DND-41 (cell line): ENCODE data around the gene PTPRG.

Source experiments
- ATAC-seq: fragments of 200-7000 bp; cut with Tn5 transposase; 3 replicates; pipeline ENCODE4 v1.9.1; 2021; ENCODE audit warnings: low read depth; ENCODE audit not compliant: insufficient read depth
- DNase-seq: peaks from one replicate; pipeline ENCODE4 v3.0.0-alpha.2; 2020
- H2AFZ ChIP-seq: 2 replicates; pipeline ENCODE4 v1.6.0; 2012; ENCODE audit warnings: low read depth, low read length
- H3K27ac ChIP-seq: 2 replicates; pipeline ENCODE4 v1.5.1; 2012; ENCODE audit warnings: low read length, inconsistent platforms
- H3K27me3 ChIP-seq: fragments of 200-600 bp; sonication (generic); 2 replicates; pipeline ENCODE4 v1.6.0; 2012; ENCODE audit warnings: low read length, mild to moderate bottlenecking, inconsistent platforms; ENCODE audit not compliant: insufficient read depth, poor library complexity
- H3K36me3 ChIP-seq: 2 replicates; pipeline ENCODE4 v1.5.1; 2012; ENCODE audit warnings: low read length, inconsistent platforms; ENCODE audit not compliant: insufficient read depth
- H3K4me1 ChIP-seq: 2 replicates; pipeline ENCODE4 v1.5.1; 2012; ENCODE audit warnings: mild to moderate bottlenecking, low read length; ENCODE audit not compliant: insufficient read depth
- H3K4me2 ChIP-seq: 2 replicates; pipeline ENCODE4 v1.6.0; 2012; ENCODE audit warnings: mild to moderate bottlenecking, moderate library complexity, low read length, inconsistent platforms; ENCODE audit not compliant: insufficient read depth
- H3K4me3 ChIP-seq, 2 experiments: fragments of 200-600 bp in 1 of 2; shearing (Covaris generic) in 1 of 2; 2 replicates each; pipeline ENCODE4 v1.5.1; 2012 to 2016; ENCODE audit warnings: inconsistent platforms in 2 of 2, low read length in 2 of 2, mild to moderate bottlenecking in 2 of 2, low read depth in 1 of 2, moderate library complexity in 1 of 2
- H3K79me2 ChIP-seq: 2 replicates; pipeline ENCODE4 v1.6.0; 2012; ENCODE audit warnings: low read length, inconsistent platforms; ENCODE audit not compliant: insufficient read depth
- H3K9ac ChIP-seq: 2 replicates; pipeline ENCODE4 v1.6.0; 2012; ENCODE audit warnings: low read depth, mild to moderate bottlenecking, inconsistent platforms, low read length, moderate library complexity
- H3K9me3 ChIP-seq: 2 replicates; pipeline ENCODE4 v1.5.1; 2012; ENCODE audit warnings: low read length, moderate library complexity, mild to moderate bottlenecking, inconsistent platforms; ENCODE audit not compliant: insufficient read depth, severe bottlenecking
- H4K20me1 ChIP-seq: 2 replicates; pipeline ENCODE4 v1.6.0; 2012; ENCODE audit warnings: low read length; ENCODE audit not compliant: insufficient read depth
- EZH2 ChIP-seq: IDR thresholded peaks from 3 replicates; pipeline ENCODE4 v1.6.1; 2012; ENCODE audit warnings: borderline replicate concordance, low read depth, mild to moderate bottlenecking, moderate library complexity, low read length, inconsistent platforms; ENCODE audit not compliant: severe bottlenecking
- TF ChIP-seq, protein P1 (sequence below): IDR thresholded peaks from 2 replicates; pipeline ENCODE4 v1.5.1; 2012; ENCODE audit warnings: borderline replicate concordance, low read length, moderate library complexity, mild to moderate bottlenecking; ENCODE audit not compliant: poor library complexity, severe bottlenecking; ENCODE audit errors: extremely low read depth

PTPRG gene

DNA sequence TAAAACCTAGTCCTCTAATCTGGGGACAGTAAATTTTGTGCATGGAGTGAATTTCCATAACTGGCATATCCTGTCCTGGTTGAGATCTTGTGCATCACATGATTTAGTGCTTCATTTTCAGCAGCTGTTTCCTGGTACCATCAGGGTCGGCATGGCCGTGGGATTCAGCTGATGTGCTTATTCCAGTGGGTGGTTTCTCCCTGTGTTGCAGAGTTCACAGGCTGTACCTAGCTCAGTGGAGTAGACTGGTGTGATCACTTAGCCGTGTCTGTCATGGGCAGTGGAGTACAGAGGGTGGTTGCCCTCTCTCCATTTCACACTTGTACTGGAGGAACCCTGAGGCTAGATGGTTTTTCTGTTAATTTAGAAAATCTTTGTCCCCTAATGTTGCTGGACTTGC lies 228.5 kb downstream of the PTPRG start:
- H2AFZ ChIP-seq, result no peak overlapping the region
- H3K4me2 ChIP-seq, result no peak overlapping the region
- no peaks in the 10 kb centered on the region; the same call in 1 of the 2 replicates for H3K79me2 ChIP-seq
- no peak overlapping the region for H3K9ac ChIP-seq
- no peak for DNase-seq
- no peaks in the 10 kb centered on the region for H3K27me3 ChIP-seq
- H3K4me1 ChIP-seq, result no peaks in the 10 kb centered on the region
- no peak for ATAC-seq
- H3K9me3 ChIP-seq, result no peaks in the 10 kb centered on the region
- H3K4me3 ChIP-seq, result no peak overlapping the region
- H4K20me1 ChIP-seq, result no peaks in the 10 kb centered on the region
- TF ChIP-seq EZH2, result no peak
- TF ChIP-seq, protein P1, sequence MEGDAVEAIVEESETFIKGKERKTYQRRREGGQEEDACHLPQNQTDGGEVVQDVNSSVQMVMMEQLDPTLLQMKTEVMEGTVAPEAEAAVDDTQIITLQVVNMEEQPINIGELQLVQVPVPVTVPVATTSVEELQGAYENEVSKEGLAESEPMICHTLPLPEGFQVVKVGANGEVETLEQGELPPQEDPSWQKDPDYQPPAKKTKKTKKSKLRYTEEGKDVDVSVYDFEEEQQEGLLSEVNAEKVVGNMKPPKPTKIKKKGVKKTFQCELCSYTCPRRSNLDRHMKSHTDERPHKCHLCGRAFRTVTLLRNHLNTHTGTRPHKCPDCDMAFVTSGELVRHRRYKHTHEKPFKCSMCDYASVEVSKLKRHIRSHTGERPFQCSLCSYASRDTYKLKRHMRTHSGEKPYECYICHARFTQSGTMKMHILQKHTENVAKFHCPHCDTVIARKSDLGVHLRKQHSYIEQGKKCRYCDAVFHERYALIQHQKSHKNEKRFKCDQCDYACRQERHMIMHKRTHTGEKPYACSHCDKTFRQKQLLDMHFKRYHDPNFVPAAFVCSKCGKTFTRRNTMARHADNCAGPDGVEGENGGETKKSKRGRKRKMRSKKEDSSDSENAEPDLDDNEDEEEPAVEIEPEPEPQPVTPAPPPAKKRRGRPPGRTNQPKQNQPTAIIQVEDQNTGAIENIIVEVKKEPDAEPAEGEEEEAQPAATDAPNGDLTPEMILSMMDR, result no peak
- H3K36me3 ChIP-seq, result no peaks in the 10 kb centered on the region
- H3K27ac ChIP-seq, result no peak overlapping the region

DNA sequence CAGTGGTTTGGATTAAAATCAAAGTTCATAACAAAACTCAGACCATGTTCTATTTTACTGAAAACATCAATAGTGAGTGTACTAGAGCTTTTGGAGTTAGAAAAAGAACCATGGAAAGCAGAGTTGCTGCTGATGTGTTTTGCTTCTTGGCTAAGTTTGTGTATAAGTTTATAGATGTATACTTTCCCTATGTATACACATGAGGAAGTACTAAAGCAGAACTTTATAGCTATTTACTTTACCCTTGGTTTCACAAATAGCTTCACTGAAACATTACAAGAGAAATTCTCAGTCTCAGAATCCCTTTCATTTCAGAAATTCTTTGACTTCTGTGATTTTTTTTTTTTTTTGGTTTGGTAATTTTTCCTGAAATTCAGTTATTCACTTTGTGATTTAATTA lies 229.0 kb downstream of the PTPRG start:
- H3K4me3 ChIP-seq, result no peak overlapping the region
- H3K4me2 ChIP-seq, result no peak overlapping the region
- no peaks in the 10 kb centered on the region for H3K9me3 ChIP-seq
- no peak overlapping the region for H3K9ac ChIP-seq
- no peak overlapping the region for H3K27ac ChIP-seq
- no peaks in the 10 kb centered on the region for H4K20me1 ChIP-seq
- no peak overlapping the region for H2AFZ ChIP-seq
- H3K4me1 ChIP-seq, result no peaks in the 10 kb centered on the region
- no peaks in the 10 kb centered on the region; the same call in 1 of the 2 replicates for H3K79me2 ChIP-seq
- H3K27me3 ChIP-seq, result no peaks in the 10 kb centered on the region
- no peak for TF ChIP-seq EZH2
- TF ChIP-seq, protein P1, result no peak
- no peak for DNase-seq
- no peaks in the 10 kb centered on the region for H3K36me3 ChIP-seq
- no peak for ATAC-seq

DNA sequence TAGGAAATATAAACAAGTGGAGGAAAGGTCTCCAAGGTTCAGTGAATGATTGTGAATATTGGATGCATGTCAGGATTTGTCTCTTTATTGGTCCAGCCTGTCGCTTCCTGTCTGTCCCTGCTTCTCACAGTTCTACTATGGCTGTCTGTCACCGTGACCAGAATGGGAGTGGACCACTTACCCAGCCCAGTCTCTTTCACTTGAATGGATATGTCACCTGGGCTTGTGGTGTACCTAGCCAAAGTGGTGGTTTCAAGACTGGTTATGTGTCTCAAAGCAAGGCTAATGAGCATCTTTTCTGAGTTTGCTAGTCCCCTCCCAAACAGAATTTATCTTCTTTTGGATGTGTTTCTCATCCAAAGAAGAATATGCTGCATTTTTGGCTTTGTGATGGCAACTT lies 231.7 kb downstream of the PTPRG start:
- no peak for TF ChIP-seq EZH2
- TF ChIP-seq, protein P1, result no peak
- Histone ChIP-seq H3K79me2 (no peaks in the 10 kb centered on the region; the same call in 1 of the 2 replicates), H3K4me2 (no peak overlapping the region), H3K36me3 (no peaks in the 10 kb centered on the region), H3K27ac (no peak overlapping the region), H3K4me1 (no peaks in the 10 kb centered on the region), H3K9ac (no peak overlapping the region), H3K9me3 (no peaks in the 10 kb centered on the region), H2AFZ (no peak overlapping the region), H3K4me3 (no peak overlapping the region), H3K27me3 (no peaks in the 10 kb centered on the region), H4K20me1 (no peaks in the 10 kb centered on the region)
- no peak for ATAC-seq
- DNase-seq, result no peak

DNA sequence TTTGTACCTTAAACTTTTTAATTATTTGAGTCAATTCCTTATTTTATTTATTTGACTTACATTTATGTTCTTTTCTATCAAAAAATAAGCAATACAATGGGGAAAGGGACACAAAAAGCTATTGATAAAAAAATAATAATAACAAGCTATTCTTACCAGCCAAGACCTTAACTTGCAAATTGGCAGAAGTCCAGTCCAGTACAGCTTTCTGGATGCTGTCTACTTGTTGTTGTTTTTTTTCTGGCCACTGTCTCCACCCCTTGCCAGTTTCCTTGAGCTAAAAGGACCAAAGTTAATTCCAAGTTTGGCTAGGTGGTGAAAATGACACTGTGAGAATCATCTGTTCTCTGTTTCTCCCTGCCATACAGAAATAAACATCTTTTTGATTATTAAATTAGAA lies 232.2 kb downstream of the PTPRG start:
- Histone ChIP-seq H3K4me1 (no peaks in the 10 kb centered on the region), H3K27me3 (no peaks in the 10 kb centered on the region), H3K36me3 (no peaks in the 10 kb centered on the region), H3K4me3 (no peak overlapping the region), H3K9me3 (no peaks in the 10 kb centered on the region), H3K27ac (no peak overlapping the region), H3K4me2 (no peak overlapping the region), H4K20me1 (no peaks in the 10 kb centered on the region), H2AFZ (no peak overlapping the region), H3K9ac (no peak overlapping the region), H3K79me2 (no peaks in the 10 kb centered on the region; the same call in 1 of the 2 replicates)
- DNase-seq (no peak), ATAC-seq (no peak)
- TF ChIP-seq, protein P1, result no peak
